Measurements from ENCODE around the gene URI1.

GRCh38 chr19:30003866-30004265, 61.8 kb downstream of the URI1 start:
- TF ChIP-seq CTCF (IDR thresholded peaks at IDR 0.05) (no peak), EZH2 (IDR thresholded peaks at IDR 0.05; ENCODE audit: borderline replicate concordance, insufficient read depth, low read depth, low read length, poor library complexity, severe bottlenecking) (no peak)
